Posterior cingulate gyrus (tissue), 11 donors: ENCODE results near the gene RBM10.
A peak's percentile ranks its signal among the peaks of the same experiment; 100 is the strongest.

Experiments used
- DNase-seq, 10 donors: peaks; one replicate each; pipeline versions ENCODE4 v3.0.0 to v3.0.0-alpha.2; 2020 to 2021; ENCODE audit warnings: mixed read lengths in 3 of 10
- intact Hi-C: fragments of 100-400 bp; cut with DNase I; formaldehyde crosslinking; loops from one replicate; pipeline ENCODE4 v1.15.1; 2023

RBM10 gene

GRCh38 chrX:47174376-47174775, 29.4 kb downstream of the RBM10 start:
- peak in 2 of 10 donors; percentile 34 to 52 for DNase-seq
- intact Hi-C loops = no loop called here

GRCh38 chrX:47174846-47175587, 30.0 kb downstream of the RBM10 start:
- intact Hi-C loops = no loop called here
- peak in 3 of 10 donors; percentile 17 to 51 (median 36) for DNase-seq

GRCh38 chrX:47175588-47175980, 30.6 kb downstream of the RBM10 start:
- DNase-seq = peak in 3 of 10 donors; percentile 30 to 57 (median 48)

GRCh38 chrX:47176101-47176740, 31.2 kb downstream of the RBM10 start:
- intact Hi-C loops = no loop called here
- peak in 2 of 10 donors; percentile 37 to 57 for DNase-seq

More at GRCh38 chrX:47175588-47175980, 30.6 kb downstream of the RBM10 start:
- intact Hi-C loops = no loop called here

- peak in 3 of 10 donors; percentile 29 to 38 (median 35) for DNase-seq
- intact Hi-C loops = no loop called here
These were observed 32.1 kb downstream of the RBM10 start for GRCh38 chrX:47177079-47177478.

GRCh38 chrX:47178337-47178736, 33.3 kb downstream of the RBM10 start:
- intact Hi-C loops = no loop called here
- DNase-seq = peak in 3 of 10 donors; percentile 54 to 56 (median 55)

- DNase-seq = peak in 9 of 10 donors; percentile 32 to 95 (median 62)
- intact Hi-C loops = no loop called here
These were observed 34.4 kb downstream of the RBM10 start for GRCh38 chrX:47179221-47179927.

- intact Hi-C loops = no loop called here
- DNase-seq = peak in 3 of 10 donors; percentile 47 to 84 (median 50)
These were observed 34.9 kb downstream of the RBM10 start for GRCh38 chrX:47179928-47180255.

GRCh38 chrX:47180346-47180745, 35.3 kb downstream of the RBM10 start:
- DNase-seq = peak in 3 of 10 donors; percentile 3 to 30 (median 29)
- intact Hi-C loops = no loop called here

GRCh38 chrX:47181301-47181700, 36.3 kb downstream of the RBM10 start:
- peak in 3 of 10 donors; percentile 54 to 67 (median 67) for DNase-seq
- intact Hi-C loops = no loop called here

- intact Hi-C loops = no loop called here
- peak in 3 of 10 donors; percentile 35 to 67 (median 46) for DNase-seq
These were observed 37.2 kb downstream of the RBM10 start for GRCh38 chrX:47182106-47182700.

GRCh38 chrX:47184486-47184885, 39.5 kb downstream of the RBM10 start:
- peak in 2 of 10 donors; percentile 15 to 18 for DNase-seq

GRCh38 chrX:47185241-47185640, 40.2 kb downstream of the RBM10 start:
- intact Hi-C loops = no loop called here
- peak in 3 of 10 donors; percentile 59 to 77 (median 76) for DNase-seq

More at GRCh38 chrX:47184486-47184885, 39.5 kb downstream of the RBM10 start:
- intact Hi-C loops = no loop called here

GRCh38 chrX:47186096-47186740, 41.2 kb downstream of the RBM10 start:
- DNase-seq = peak in 3 of 10 donors; percentile 60 to 81 (median 69)
- intact Hi-C loops = no loop called here

GRCh38 chrX:47187106-47187677, 42.2 kb downstream of the RBM10 start:
- intact Hi-C loops = no loop called here
- peak in 2 of 10 donors; percentile 30 to 74 for DNase-seq

GRCh38 chrX:47189906-47190305, 44.9 kb downstream of the RBM10 start:
- intact Hi-C loops = no loop called here
- DNase-seq = peak in 2 of 10 donors; percentile 60 to 75

- DNase-seq = peak; percentile 82 to 99 (median 90)
- intact Hi-C loops = no loop called here
These were observed 45.6 kb downstream of the RBM10 start for GRCh38 chrX:47190445-47191269.

GRCh38 chrX:47191331-47191730, 46.3 kb downstream of the RBM10 start:
- intact Hi-C loops = no loop called here
- DNase-seq = peak in 2 of 10 donors; percentile 59 to 61
